ENCODE measurements around the gene CRYBG3. TPM values are rescaled to one million over a fixed set of nuclear protein-coding genes. Genes with fewer than 3 reads are reported as not detected.

Gene CRYBG3
- total RNA-seq, result 17.1 and 22.9 TPM in 2 replicates

DNA sequence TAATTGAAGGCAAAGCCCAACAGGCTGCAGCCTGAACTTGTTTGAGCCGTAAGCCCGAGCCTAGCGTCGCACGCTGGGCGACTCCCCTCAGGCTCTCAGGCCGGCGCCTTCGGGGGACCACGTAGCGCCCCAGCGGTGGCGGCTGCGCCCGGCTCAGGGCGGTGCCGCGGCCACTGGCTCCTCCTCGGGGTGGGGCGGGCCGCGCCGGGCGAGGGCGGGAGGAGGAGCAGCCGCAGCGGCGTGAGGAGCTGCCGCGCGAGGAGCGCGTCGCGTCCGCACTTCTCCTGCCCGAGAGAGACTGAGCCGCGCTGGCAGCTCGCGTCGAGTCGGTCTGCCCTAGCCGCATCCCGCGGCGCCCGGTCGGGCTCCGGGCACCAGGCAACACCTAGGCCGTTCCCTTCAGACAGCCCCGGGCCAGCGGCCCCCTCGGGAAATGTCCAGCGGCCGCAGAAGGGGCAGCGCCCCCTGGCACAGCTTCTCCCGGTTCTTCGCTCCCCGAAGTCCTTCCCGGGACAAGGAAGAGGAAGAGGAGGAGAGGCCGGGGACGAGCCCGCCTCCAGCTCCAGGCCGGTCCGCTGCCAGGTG is at the start of gene CRYBG3:
Gene CRYBG3, plus strand, starts transcription at position 238 of the 585 bp plus-strand sequence. Its CDS starts 196 bp downstream, at position 434.
- DNase-seq (ENCODE audit: low read depth), result peak; percentile 72
- TF ChIP-seq, protein P1, sequence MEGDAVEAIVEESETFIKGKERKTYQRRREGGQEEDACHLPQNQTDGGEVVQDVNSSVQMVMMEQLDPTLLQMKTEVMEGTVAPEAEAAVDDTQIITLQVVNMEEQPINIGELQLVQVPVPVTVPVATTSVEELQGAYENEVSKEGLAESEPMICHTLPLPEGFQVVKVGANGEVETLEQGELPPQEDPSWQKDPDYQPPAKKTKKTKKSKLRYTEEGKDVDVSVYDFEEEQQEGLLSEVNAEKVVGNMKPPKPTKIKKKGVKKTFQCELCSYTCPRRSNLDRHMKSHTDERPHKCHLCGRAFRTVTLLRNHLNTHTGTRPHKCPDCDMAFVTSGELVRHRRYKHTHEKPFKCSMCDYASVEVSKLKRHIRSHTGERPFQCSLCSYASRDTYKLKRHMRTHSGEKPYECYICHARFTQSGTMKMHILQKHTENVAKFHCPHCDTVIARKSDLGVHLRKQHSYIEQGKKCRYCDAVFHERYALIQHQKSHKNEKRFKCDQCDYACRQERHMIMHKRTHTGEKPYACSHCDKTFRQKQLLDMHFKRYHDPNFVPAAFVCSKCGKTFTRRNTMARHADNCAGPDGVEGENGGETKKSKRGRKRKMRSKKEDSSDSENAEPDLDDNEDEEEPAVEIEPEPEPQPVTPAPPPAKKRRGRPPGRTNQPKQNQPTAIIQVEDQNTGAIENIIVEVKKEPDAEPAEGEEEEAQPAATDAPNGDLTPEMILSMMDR (IDR thresholded peaks at IDR 0.05; ENCODE audit: insufficient read depth, low read depth, low read length), result peak; percentile 46
- H3K4me3 ChIP-seq (ENCODE audit: low read depth, low read length), result peak within 1 kb of the TSS; percentile 95

DNA sequence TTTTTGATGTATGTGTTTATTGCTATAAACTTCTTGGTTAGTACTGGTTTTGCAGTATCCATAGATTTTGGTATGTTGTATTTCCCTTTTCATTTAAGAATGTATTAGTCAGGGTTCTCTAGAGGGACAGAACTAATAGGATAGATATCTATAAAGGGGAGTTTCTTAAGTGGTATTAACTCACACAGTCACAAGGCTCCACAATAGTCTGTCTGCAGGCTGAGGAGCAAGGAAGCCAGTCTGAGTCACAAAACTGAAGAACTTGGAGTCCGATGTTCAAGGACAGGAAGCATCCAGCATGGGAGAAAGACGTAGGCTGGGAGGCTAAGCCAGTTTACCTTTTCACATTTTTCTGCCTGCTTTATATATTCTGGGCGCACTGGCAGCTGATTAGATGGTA is 48.9 kb upstream of the CRYBG3 start:
- no peak for DNase-seq (ENCODE audit: low read depth)
- no peak overlapping the region for H3K4me3 ChIP-seq (ENCODE audit: low read depth, low read length)
- TF ChIP-seq, protein P1 (IDR thresholded peaks at IDR 0.05; ENCODE audit: insufficient read depth, low read depth, low read length), result no peak

DNA sequence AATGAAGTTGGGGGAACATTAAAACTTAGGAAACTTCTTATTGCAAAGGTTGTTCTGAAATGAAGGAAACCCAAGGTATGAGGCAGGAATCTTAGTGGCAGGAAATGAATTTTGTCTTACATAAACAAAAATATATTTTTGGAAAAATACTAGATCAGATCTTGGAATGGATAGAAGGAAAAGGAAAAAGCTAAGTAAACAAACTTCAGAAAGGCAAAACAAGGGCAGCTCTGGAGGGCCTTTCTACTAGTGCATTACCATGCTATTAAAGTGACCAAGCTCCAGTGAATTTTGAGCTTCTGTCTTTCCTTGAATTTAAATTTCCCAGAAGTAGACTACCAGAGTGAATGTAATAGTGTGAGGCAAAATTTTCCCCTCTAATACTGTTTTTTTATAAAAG is 43.7 kb upstream of the CRYBG3 start:
- no peak overlapping the region for H3K4me3 ChIP-seq (ENCODE audit: low read depth, low read length)
- TF ChIP-seq, protein P1 (IDR thresholded peaks at IDR 0.05; ENCODE audit: insufficient read depth, low read depth, low read length), result no peak

DNA sequence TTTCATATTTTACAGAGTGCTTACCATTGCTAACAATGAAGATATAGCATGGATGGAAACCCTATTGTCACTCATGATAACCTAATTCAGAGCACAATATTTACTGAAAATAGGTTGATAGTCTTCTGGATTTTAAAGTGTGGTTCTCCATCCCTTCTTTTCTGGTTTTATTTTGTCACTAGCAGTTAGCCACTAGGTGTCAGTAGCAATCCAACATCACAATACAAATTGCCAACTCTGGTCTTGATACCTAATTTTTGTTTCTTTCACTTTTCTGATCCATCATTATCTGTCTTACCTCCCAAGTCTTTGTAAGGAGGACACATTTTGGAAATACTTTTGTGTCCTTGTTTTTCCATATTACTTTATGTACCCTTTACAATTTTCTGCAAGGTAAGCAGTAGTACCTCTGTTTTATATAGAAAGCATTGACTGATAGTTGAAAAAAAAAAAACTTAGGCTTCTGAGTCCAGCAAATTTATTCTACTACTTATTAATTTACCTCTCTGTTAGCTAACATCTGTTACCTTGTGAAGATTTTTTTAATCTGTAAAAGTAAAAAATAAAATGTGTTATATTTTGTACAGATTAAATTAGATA is 28.3 kb upstream of the CRYBG3 start:
- no peak overlapping the region for H3K4me3 ChIP-seq (ENCODE audit: low read depth, low read length)
- peak; percentile 72 for DNase-seq (ENCODE audit: low read depth)
- TF ChIP-seq, protein P1 (IDR thresholded peaks at IDR 0.05; ENCODE audit: insufficient read depth, low read depth, low read length), result peak; percentile 81

More for the DNA sequence above, 43.7 kb upstream of the CRYBG3 start:
- peak; percentile 23 for DNase-seq (ENCODE audit: low read depth)

DNA sequence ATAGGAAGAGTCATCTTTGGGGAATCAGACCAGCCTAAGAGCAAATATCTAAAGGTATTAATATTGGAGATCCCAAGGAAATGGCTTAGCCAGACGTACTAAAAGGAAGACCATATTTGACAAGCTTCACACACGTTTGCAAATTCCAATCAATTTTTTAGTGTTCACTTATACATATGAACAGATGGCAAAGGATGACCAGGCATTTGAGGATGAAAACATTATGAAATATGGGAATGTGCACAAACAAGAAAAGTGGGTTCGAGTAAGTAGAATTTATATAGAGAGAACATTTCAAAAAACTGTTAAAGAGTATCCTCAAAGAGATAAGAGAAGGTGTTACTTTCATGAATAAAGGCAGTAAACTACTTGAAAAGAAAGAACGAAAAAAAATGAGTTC is 25.9 kb upstream of the CRYBG3 start:
- H3K4me3 ChIP-seq (ENCODE audit: low read depth, low read length), result no peak overlapping the region
- DNase-seq (ENCODE audit: low read depth), result no peak
- TF ChIP-seq, protein P1 (IDR thresholded peaks at IDR 0.05; ENCODE audit: insufficient read depth, low read depth, low read length), result no peak

DNA sequence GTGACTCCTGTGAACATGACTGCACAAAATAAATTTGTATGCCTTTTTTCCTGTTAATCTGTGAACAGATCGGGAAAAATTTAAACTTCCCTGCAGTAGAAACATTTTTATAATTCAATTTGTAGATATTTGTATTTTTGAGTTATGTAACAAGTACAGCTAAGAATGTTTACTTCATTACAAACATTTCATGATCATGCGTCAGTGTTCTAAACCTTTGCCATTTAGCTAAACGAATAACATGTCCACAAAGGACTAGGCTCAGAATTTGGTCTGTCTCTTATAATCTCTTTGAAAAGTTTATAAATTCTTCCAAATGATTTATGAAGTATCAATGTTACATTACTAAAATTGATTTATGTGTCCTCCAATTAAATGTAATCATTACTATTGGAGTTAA is 17.3 kb upstream of the CRYBG3 start:
- DNase-seq (ENCODE audit: low read depth), result peak; percentile 18
- TF ChIP-seq, protein P1 (IDR thresholded peaks at IDR 0.05; ENCODE audit: insufficient read depth, low read depth, low read length), result no peak
- H3K4me3 ChIP-seq (ENCODE audit: low read depth, low read length), result no peak overlapping the region

Measured in fibroblast of villous mesenchyme (primary cell).